Measurements from ENCODE around the gene FAM43A.
A peak's percentile ranks its signal among the peaks of the same experiment; 100 is the strongest.

FAM43A gene

GRCh38 chr3:194711913-194712312, 26.2 kb downstream of the FAM43A start:
- no peak for DNase-seq

- no peak for DNase-seq
Observed at GRCh38 chr3:194713299-194714136, 27.8 kb downstream of the FAM43A start.

- no peak for DNase-seq
Observed at GRCh38 chr3:194714137-194714455, 28.4 kb downstream of the FAM43A start.

- DNase-seq, result no peak
Observed at GRCh38 chr3:194714564-194714963, 28.9 kb downstream of the FAM43A start.

- no peak for DNase-seq
Observed at GRCh38 chr3:194715022-194715800, 29.5 kb downstream of the FAM43A start.

GRCh38 chr3:194718079-194718478, 32.4 kb downstream of the FAM43A start:
- DNase-seq, result no peak

- DNase-seq, result no peak
Observed at GRCh38 chr3:194720048-194720447, 34.4 kb downstream of the FAM43A start.

GRCh38 chr3:194723846-194724618, 38.3 kb downstream of the FAM43A start:
- no peak for DNase-seq

- DNase-seq, result no peak
Observed at GRCh38 chr3:194725346-194725745, 39.7 kb downstream of the FAM43A start.

GRCh38 chr3:194727435-194728128, 41.9 kb downstream of the FAM43A start:
- no peak for DNase-seq

GRCh38 chr3:194728986-194729385, 43.3 kb downstream of the FAM43A start:
- DNase-seq, result no peak

- peak; percentile 99 for DNase-seq
Observed at GRCh38 chr3:194730365-194730764, 44.7 kb downstream of the FAM43A start.

- DNase-seq, result no peak
Observed at GRCh38 chr3:194731506-194732073, 45.9 kb downstream of the FAM43A start.

GRCh38 chr3:194732617-194733016, 46.9 kb downstream of the FAM43A start:
- no peak for DNase-seq

GRCh38 chr3:194736277-194736895, 50.7 kb downstream of the FAM43A start:
- no peak for DNase-seq

GRCh38 chr3:194736896-194737600, 51.4 kb downstream of the FAM43A start:
- no peak for DNase-seq
